SK-N-SH (cell line): ENCODE data around the gene MEOX1. TPM values are rescaled to one million over a fixed set of nuclear protein-coding genes. Genes with fewer than 3 reads are reported as not detected.

Experiments
- CTCF ChIA-PET: fragments of 300-600, 350-600 bp; formaldehyde crosslinking; extraction: SDS; loops from one replicate; lab custom pipeline; 2021; lab: Yijun Ruan, JAX
- POLR2A ChIA-PET: fragments of 350-600 bp; sonication (Branson Sonifier 250); formaldehyde crosslinking; extraction: SDS; loops from one replicate; lab custom pipeline; 2020; ENCODE audit warnings: antibody characterized with exemption, inconsistent platforms; lab: Yijun Ruan, JAX
- DNase-seq: peaks from one replicate; pipeline ENCODE4 v3.0.0; 2012
- H2AFZ ChIP-seq: fragments of 200-600 bp; sonication (generic); 2 replicates; pipeline ENCODE4 v1.8.1; 2016; ENCODE audit warnings: antibody characterized with exemption, mild to moderate bottlenecking, low read depth
- H3F3A ChIP-seq: fragments of 200-600 bp; sonication (generic); replicated peaks from 2 replicates; pipeline ENCODE3; 2016; ENCODE audit warnings: antibody characterized with exemption, mild to moderate bottlenecking; ENCODE audit not compliant: insufficient read depth
- H3K27ac ChIP-seq, 2 experiments: fragments of 200-500 bp in 1 of 2; fragments of 200-600 bp in 1 of 2; sonication (Bioruptor generic) in 1 of 2; sonication (generic), shearing (Covaris generic) in 1 of 2; 2 replicates each; pipeline versions ENCODE4 v1.5.1 to v1.6.1; 2014 to 2016; ENCODE audit warnings: low read depth in 2 of 2, inconsistent platforms in 1 of 2, low read length in 1 of 2, mild to moderate bottlenecking in 1 of 2, mixed read lengths in 1 of 2
- H3K27me3 ChIP-seq: fragments of 200-600 bp; sonication (generic), shearing (Covaris generic); 2 replicates; pipeline ENCODE4 v1.6.1; 2016; ENCODE audit warnings: mixed run types; ENCODE audit not compliant: insufficient read depth
- H3K36me3 ChIP-seq, 2 experiments: fragments of 200-500 bp in 1 of 2; fragments of 200-600 bp in 1 of 2; sonication (Bioruptor generic) in 1 of 2; sonication (generic) in 1 of 2; replicated peaks in 1 of 2; 2 replicates each; pipeline versions ENCODE3 to v1.5.1; 2014 to 2016; ENCODE audit warnings: low read length in 1 of 2, mild to moderate bottlenecking in 1 of 2; ENCODE audit not compliant: insufficient read depth in 2 of 2, control insufficient read depth in 1 of 2
- H3K4me1 ChIP-seq, 2 experiments: fragments of 200-500 bp in 1 of 2; fragments of 200-600 bp in 1 of 2; sonication (Bioruptor generic) in 1 of 2; sonication (generic), shearing (Covaris generic) in 1 of 2; 2 replicates each; pipeline versions ENCODE4 v1.5.1 to v1.6.1; 2014 to 2016; ENCODE audit warnings: low read depth in 1 of 2, low read length in 1 of 2, mixed run types in 1 of 2; ENCODE audit not compliant: insufficient read depth in 2 of 2, control insufficient read depth in 1 of 2
- H3K4me2 ChIP-seq: fragments of 200-600 bp; sonication (generic), shearing (Covaris generic); 2 replicates; pipeline ENCODE4 v1.6.1; 2017; ENCODE audit warnings: mixed run types
- H3K4me3 ChIP-seq, 2 experiments: fragments of 200-500 bp in 1 of 2; fragments of 200-600 bp in 1 of 2; sonication (Bioruptor generic) in 1 of 2; sonication (generic), shearing (Covaris generic) in 1 of 2; 2 replicates each; pipeline versions ENCODE4 v1.5.1 to v1.8.1; 2014 to 2016; ENCODE audit warnings: low read depth in 2 of 2, inconsistent platforms in 1 of 2, low read length in 1 of 2, mild to moderate bottlenecking in 1 of 2, mixed read lengths in 1 of 2, moderate library complexity in 1 of 2
- H3K79me2 ChIP-seq: fragments of 200-600 bp; sonication (generic); 2 replicates; pipeline ENCODE4 v1.8.1; 2017; ENCODE audit warnings: mild to moderate bottlenecking; ENCODE audit not compliant: insufficient read depth
- H3K9ac ChIP-seq: fragments of 200-600 bp; sonication (generic); 2 replicates; pipeline ENCODE4 v1.6.1; 2017; ENCODE audit warnings: mixed run types
- H3K9me2 ChIP-seq: fragments of 200-600 bp; sonication (generic); 2 replicates; pipeline ENCODE4 v1.6.1; 2017; ENCODE audit warnings: mixed run types
- H3K9me3 ChIP-seq: fragments of 200-600 bp; sonication (generic); 2 replicates; pipeline ENCODE4 v1.6.1; 2017; ENCODE audit warnings: mixed run types, mild to moderate bottlenecking, moderate library complexity
- H4K20me1 ChIP-seq: fragments of 200-600 bp; sonication (generic); 2 replicates; pipeline ENCODE4 v1.6.1; 2017; ENCODE audit warnings: mild to moderate bottlenecking, mixed run types; ENCODE audit not compliant: insufficient read depth
- EP300 ChIP-seq, 2 experiments: IDR thresholded peaks; 2 replicates each; pipeline versions ENCODE4 v1.4.0 to v1.6.1; 2012; ENCODE audit warnings: borderline replicate concordance in 1 of 2, low read depth in 1 of 2, low read length in 1 of 2
- EZH2phosphoT487 ChIP-seq: fragments of 200-600 bp; sonication (generic); IDR thresholded peaks from 2 replicates; pipeline ENCODE4 v1.6.1; 2017; ENCODE audit warnings: low read depth, mixed run types, mild to moderate bottlenecking, antibody characterized with exemption, moderate library complexity, borderline replicate concordance
- FOSL2 ChIP-seq: IDR thresholded peaks from 2 replicates; pipeline ENCODE4 v1.4.0; 2012; ENCODE audit warnings: low read depth, mild to moderate bottlenecking, moderate library complexity, borderline replicate concordance
- FOXM1 ChIP-seq: IDR thresholded peaks from 2 replicates; pipeline ENCODE4 v1.4.0; 2012; ENCODE audit warnings: low read depth, mild to moderate bottlenecking
- GATA2 ChIP-seq: sonication (generic); formaldehyde crosslinking; IDR thresholded peaks from 2 replicates; pipeline ENCODE4 v1.5.0; 2020; ENCODE audit warnings: mild to moderate bottlenecking, missing genetic modification reagents
- MEF2A ChIP-seq: IDR thresholded peaks from 2 replicates; pipeline ENCODE4 v1.4.0; 2012; ENCODE audit warnings: low read depth, borderline replicate concordance
- NRF1 ChIP-seq: IDR thresholded peaks from 2 replicates; pipeline ENCODE4 v1.6.1; 2012; ENCODE audit warnings: low read depth, mild to moderate bottlenecking, low read length
- POLR2AphosphoS5 ChIP-seq: IDR thresholded peaks from 2 replicates; pipeline ENCODE4 v1.6.1; 2012; ENCODE audit warnings: low read depth, low read length
- RFX5 ChIP-seq: IDR thresholded peaks from 2 replicates; pipeline ENCODE4 v1.6.1; 2012; ENCODE audit warnings: mild to moderate bottlenecking, improper control_type of control experiment, low read length
- RXRA ChIP-seq: IDR thresholded peaks from 2 replicates; pipeline ENCODE4 v1.4.0; 2012; ENCODE audit warnings: low read depth, mild to moderate bottlenecking, borderline replicate concordance
- SIN3A ChIP-seq: IDR thresholded peaks from 2 replicates; pipeline ENCODE4 v1.6.1; 2012; ENCODE audit warnings: low read depth, mild to moderate bottlenecking, low read length, moderate library complexity, borderline replicate concordance
- SMC3 ChIP-seq: IDR thresholded peaks from 2 replicates; pipeline ENCODE4 v1.6.1; 2012; ENCODE audit warnings: low read depth, low read length, improper control_type of control experiment
- TAF1 ChIP-seq: IDR thresholded peaks from 2 replicates; pipeline ENCODE4 v1.6.1; 2012; ENCODE audit warnings: low read depth, mild to moderate bottlenecking, low read length, moderate library complexity, borderline replicate concordance
- TCF12 ChIP-seq: IDR thresholded peaks from 2 replicates; pipeline ENCODE4 v1.4.0; 2012
- WGBS: methylation state at CpG from one replicate; pipeline ENCODE4 v1.1.6; 2017; ENCODE audit warnings: low lambda C conversion rate; 5-methylcytosine and 5-hydroxymethylcytosine counted together
- polyA plus RNA-seq, 3 experiments: library from polyadenylated mRNA; depleted of rRNA; stranded (reverse); fragments of >200 nt; gene quantifications; 2 replicates each; pipeline ENCODE4 v1.2.3, GENCODE V29; 2012
- TF ChIP-seq, protein P1 (sequence below): IDR thresholded peaks from 2 replicates; pipeline ENCODE4; 2012
- TF ChIP-seq, protein P2 (sequence below): IDR thresholded peaks from 2 replicates; pipeline ENCODE4 v1.4.0; 2012; ENCODE audit warnings: low read depth, borderline replicate concordance
- TF ChIP-seq, protein P3 (sequence below): fragments of 150-350 bp; IDR thresholded peaks from 2 replicates; pipeline ENCODE4 v1.6.1; 2017; ENCODE audit warnings: antibody characterized with exemption, low read length, low read depth, borderline replicate concordance
- TF ChIP-seq, protein P4 (sequence below): IDR thresholded peaks from 2 replicates; pipeline ENCODE4 v1.6.1; 2012; ENCODE audit warnings: mild to moderate bottlenecking, low read depth, low read length, moderate library complexity

Gene MEOX1
- polyA plus RNA-seq, 1 of the 3 experiments (the other 2 are of a cell fraction) = 0.05 TPM

DNA sequence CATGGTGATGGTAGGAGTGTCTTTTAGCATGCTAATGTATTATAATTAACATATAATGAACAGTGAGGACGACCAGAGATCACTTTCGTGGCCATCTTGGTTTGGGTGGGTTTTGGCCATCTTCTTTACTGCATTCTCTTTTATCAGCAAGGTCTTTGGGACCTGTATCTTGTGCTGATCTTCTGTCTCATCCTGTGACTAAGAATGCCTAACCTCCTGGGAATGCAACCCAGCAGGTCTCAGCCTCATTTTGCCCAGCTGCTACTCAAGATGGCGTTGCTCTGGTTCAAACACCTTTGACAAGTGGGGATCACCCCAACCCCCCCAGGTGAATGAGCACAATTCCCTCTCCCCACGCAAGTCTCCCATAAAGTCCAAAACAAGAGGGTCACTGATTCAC, 66.3 kb downstream of the MEOX1 start:
- ChIA-PET POLR2A (no interaction called here), CTCF (interaction anchor here (1.0 to 1.5 kb wide), 2 partner anchors 19 to 170 kb away, joined by 3 to 4 read pairs; no protein-coding TSS in a partner anchor)
- 74% methylated on average over 4 of the region's 4 CpGs for WGBS
- no peak overlapping the region for H3K4me2 ChIP-seq
- peaks cover 8 to 30% of the 10 kb centered on the region in 2 experiments; a peak in 3 of 4 replicates for H3K4me1 ChIP-seq
- no peaks in the 10 kb centered on the region for H4K20me1 ChIP-seq
- H3K36me3 ChIP-seq = no peaks in the 10 kb centered on the region
- peaks cover 36% of the 10 kb centered on the region for H3F3A ChIP-seq
- TF ChIP-seq MEF2A = no peak
- TF ChIP-seq FOSL2 = peak; percentile 16; the same call in 1 of the 2 replicates
- TF ChIP-seq TCF12 = no peak
- no peak overlapping the region for H3K4me3 ChIP-seq
- no peak overlapping the region for H2AFZ ChIP-seq
- no peak for DNase-seq
- no peaks in the 10 kb centered on the region for H3K27me3 ChIP-seq
- H3K79me2 ChIP-seq = no peaks in the 10 kb centered on the region
- no peaks in the 10 kb centered on the region for H3K9me3 ChIP-seq
- H3K9me2 ChIP-seq = no peaks in the 10 kb centered on the region
- no peak overlapping the region for H3K27ac ChIP-seq
- H3K9ac ChIP-seq = no peak overlapping the region

DNA sequence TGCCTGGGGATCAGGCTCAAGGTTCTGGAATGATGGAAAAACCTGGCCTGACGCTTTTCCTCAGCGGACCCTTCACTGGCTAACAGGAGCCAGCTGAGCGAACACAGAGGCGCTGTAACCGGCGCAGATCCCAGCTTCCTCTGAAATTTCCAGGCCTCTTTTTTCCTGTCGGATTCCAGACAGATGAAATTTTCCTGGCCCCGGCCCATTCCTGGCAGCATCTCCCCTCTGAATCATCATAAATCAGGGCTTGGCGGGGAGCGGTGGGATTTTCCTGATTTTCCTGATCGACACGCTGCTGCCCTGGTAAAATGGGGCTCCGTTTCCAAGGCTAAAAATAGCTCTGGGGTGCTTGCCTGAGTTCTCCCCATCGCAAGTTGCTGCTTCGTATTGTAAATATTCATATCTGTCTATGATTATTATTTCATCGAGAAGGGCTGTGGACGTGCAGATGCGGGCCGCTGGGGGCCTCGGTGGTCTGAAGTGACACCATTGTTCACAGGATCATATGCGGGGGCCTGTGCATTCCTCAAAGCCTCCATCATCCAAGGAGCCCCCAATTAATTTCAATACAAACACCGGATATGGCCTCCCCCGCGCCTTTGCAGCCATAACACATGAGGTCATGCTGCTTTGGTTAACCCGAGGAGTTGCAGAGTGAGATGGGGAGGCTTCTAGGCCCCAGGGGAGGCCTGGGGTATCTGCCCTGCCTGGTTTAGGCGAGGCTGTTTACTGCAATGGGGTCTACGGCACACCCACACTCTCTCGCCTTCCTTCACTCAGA, 69.8 kb downstream of the MEOX1 start:
- H3K9me2 ChIP-seq = no peaks in the 10 kb centered on the region
- H3K4me3 ChIP-seq = no peak overlapping the region
- peak overlapping the region; percentile 73 for H3K4me2 ChIP-seq
- no peaks in the 10 kb centered on the region for H3K27me3 ChIP-seq
- no peaks in the 10 kb centered on the region for H3K36me3 ChIP-seq
- peaks cover 6 to 22% of the 10 kb centered on the region in 2 experiments; a peak in 3 of 4 replicates for H3K4me1 ChIP-seq
- peaks cover 37% of the 10 kb centered on the region for H3F3A ChIP-seq
- 38% methylated on average over 24 of the region's 28 CpGs for WGBS
- no peaks in the 10 kb centered on the region for H4K20me1 ChIP-seq
- H3K9me3 ChIP-seq = no peaks in the 10 kb centered on the region
- no peaks in the 10 kb centered on the region for H3K79me2 ChIP-seq
- CTCF ChIA-PET = interaction anchor here (1.2 to 2.8 kb wide), 5 partner anchors 13 to 174 kb away, joined by 3 to 19 read pairs (median 5); no protein-coding TSS in a partner anchor
- POLR2A ChIA-PET = no interaction called here
- peak overlapping the region; percentile 77 for H2AFZ ChIP-seq
- peak overlapping the region; percentile 60 to 94 for H3K27ac ChIP-seq
- peak overlapping the region; percentile 71 for H3K9ac ChIP-seq
- peak; percentile 52 for DNase-seq
- no peak for TF ChIP-seq EZH2phosphoT487
- no peak; the same call in 1 of the 2 replicates for TF ChIP-seq TAF1
- TF ChIP-seq, protein P1, sequence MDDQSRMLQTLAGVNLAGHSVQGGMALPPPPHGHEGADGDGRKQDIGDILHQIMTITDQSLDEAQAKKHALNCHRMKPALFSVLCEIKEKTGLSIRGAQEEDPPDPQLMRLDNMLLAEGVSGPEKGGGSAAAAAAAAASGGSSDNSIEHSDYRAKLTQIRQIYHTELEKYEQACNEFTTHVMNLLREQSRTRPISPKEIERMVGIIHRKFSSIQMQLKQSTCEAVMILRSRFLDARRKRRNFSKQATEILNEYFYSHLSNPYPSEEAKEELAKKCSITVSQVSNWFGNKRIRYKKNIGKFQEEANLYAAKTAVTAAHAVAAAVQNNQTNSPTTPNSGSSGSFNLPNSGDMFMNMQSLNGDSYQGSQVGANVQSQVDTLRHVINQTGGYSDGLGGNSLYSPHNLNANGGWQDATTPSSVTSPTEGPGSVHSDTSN = peak; percentile 84
- TF ChIP-seq NRF1 = no peak
- no peak for TF ChIP-seq SIN3A
- TF ChIP-seq, protein P2, sequence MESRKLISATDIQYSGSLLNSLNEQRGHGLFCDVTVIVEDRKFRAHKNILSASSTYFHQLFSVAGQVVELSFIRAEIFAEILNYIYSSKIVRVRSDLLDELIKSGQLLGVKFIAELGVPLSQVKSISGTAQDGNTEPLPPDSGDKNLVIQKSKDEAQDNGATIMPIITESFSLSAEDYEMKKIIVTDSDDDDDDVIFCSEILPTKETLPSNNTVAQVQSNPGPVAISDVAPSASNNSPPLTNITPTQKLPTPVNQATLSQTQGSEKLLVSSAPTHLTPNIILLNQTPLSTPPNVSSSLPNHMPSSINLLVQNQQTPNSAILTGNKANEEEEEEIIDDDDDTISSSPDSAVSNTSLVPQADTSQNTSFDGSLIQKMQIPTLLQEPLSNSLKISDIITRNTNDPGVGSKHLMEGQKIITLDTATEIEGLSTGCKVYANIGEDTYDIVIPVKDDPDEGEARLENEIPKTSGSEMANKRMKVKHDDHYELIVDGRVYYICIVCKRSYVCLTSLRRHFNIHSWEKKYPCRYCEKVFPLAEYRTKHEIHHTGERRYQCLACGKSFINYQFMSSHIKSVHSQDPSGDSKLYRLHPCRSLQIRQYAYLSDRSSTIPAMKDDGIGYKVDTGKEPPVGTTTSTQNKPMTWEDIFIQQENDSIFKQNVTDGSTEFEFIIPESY = no peak
- no peak for TF ChIP-seq POLR2AphosphoS5
- TF ChIP-seq FOXM1 = 0 out of 2 replicates have a peak, but pooled peaks have one; percentile 23
- TF ChIP-seq RXRA = peak; percentile 56; the same call in 1 of the 2 replicates
- peak; percentile 76 for TF ChIP-seq TCF12
- TF ChIP-seq SMC3 = no peak
- TF ChIP-seq, protein P3, sequence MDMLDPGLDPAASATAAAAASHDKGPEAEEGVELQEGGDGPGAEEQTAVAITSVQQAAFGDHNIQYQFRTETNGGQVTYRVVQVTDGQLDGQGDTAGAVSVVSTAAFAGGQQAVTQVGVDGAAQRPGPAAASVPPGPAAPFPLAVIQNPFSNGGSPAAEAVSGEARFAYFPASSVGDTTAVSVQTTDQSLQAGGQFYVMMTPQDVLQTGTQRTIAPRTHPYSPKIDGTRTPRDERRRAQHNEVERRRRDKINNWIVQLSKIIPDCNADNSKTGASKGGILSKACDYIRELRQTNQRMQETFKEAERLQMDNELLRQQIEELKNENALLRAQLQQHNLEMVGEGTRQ = no peak
- peak in 1 of 2 experiments; percentile 68; a peak in 2 of 4 replicates for TF ChIP-seq EP300 (IDR thresholded peaks at IDR 0.05; ENCODE audit: borderline replicate concordance in 1 of 2, low read depth in 1 of 2, low read length in 1 of 2)
- TF ChIP-seq RFX5 = no peak
- TF ChIP-seq GATA2 (CRISPR knock-in tag) = no peak
- TF ChIP-seq, protein P4, sequence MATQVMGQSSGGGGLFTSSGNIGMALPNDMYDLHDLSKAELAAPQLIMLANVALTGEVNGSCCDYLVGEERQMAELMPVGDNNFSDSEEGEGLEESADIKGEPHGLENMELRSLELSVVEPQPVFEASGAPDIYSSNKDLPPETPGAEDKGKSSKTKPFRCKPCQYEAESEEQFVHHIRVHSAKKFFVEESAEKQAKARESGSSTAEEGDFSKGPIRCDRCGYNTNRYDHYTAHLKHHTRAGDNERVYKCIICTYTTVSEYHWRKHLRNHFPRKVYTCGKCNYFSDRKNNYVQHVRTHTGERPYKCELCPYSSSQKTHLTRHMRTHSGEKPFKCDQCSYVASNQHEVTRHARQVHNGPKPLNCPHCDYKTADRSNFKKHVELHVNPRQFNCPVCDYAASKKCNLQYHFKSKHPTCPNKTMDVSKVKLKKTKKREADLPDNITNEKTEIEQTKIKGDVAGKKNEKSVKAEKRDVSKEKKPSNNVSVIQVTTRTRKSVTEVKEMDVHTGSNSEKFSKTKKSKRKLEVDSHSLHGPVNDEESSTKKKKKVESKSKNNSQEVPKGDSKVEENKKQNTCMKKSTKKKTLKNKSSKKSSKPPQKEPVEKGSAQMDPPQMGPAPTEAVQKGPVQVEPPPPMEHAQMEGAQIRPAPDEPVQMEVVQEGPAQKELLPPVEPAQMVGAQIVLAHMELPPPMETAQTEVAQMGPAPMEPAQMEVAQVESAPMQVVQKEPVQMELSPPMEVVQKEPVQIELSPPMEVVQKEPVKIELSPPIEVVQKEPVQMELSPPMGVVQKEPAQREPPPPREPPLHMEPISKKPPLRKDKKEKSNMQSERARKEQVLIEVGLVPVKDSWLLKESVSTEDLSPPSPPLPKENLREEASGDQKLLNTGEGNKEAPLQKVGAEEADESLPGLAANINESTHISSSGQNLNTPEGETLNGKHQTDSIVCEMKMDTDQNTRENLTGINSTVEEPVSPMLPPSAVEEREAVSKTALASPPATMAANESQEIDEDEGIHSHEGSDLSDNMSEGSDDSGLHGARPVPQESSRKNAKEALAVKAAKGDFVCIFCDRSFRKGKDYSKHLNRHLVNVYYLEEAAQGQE = peak; percentile 86
- TF ChIP-seq MEF2A = peak; percentile 69; the same call in 1 of the 2 replicates
